ENCODE measurements around the gene CD44.

DNA sequence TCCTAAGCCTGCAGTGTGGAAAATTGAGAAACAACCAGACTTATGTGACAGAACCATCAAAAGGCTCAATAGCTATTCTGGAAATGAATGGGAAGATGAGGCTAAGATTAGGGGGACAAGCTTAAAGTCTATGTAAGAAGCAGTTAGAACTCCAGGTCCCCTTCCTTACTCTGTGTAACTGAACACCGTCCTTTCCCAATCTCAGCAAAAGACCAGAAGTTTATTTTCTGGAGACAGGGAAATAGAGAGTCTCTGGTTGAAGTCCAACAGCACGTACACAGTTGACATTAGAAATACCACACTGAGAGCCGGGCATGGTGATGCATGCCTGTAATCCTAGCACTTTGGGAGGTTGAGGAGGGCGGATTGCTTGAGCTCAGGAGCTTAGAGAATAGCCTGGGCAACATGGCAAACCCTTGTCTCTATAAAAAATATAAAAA is 93.9 kb downstream of the CD44 start:
- TF ChIP-seq, protein P1, sequence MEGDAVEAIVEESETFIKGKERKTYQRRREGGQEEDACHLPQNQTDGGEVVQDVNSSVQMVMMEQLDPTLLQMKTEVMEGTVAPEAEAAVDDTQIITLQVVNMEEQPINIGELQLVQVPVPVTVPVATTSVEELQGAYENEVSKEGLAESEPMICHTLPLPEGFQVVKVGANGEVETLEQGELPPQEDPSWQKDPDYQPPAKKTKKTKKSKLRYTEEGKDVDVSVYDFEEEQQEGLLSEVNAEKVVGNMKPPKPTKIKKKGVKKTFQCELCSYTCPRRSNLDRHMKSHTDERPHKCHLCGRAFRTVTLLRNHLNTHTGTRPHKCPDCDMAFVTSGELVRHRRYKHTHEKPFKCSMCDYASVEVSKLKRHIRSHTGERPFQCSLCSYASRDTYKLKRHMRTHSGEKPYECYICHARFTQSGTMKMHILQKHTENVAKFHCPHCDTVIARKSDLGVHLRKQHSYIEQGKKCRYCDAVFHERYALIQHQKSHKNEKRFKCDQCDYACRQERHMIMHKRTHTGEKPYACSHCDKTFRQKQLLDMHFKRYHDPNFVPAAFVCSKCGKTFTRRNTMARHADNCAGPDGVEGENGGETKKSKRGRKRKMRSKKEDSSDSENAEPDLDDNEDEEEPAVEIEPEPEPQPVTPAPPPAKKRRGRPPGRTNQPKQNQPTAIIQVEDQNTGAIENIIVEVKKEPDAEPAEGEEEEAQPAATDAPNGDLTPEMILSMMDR (IDR thresholded peaks at IDR 0.05 in 8 of 11, conservative IDR thresholded peaks at IDR 0.05 in 3 of 11): no peak
- no peak for TF ChIP-seq POLR2AphosphoS5 (IDR thresholded peaks at IDR 0.05)
